ENCODE results near the gene JAM3.

Gene JAM3

DNA sequence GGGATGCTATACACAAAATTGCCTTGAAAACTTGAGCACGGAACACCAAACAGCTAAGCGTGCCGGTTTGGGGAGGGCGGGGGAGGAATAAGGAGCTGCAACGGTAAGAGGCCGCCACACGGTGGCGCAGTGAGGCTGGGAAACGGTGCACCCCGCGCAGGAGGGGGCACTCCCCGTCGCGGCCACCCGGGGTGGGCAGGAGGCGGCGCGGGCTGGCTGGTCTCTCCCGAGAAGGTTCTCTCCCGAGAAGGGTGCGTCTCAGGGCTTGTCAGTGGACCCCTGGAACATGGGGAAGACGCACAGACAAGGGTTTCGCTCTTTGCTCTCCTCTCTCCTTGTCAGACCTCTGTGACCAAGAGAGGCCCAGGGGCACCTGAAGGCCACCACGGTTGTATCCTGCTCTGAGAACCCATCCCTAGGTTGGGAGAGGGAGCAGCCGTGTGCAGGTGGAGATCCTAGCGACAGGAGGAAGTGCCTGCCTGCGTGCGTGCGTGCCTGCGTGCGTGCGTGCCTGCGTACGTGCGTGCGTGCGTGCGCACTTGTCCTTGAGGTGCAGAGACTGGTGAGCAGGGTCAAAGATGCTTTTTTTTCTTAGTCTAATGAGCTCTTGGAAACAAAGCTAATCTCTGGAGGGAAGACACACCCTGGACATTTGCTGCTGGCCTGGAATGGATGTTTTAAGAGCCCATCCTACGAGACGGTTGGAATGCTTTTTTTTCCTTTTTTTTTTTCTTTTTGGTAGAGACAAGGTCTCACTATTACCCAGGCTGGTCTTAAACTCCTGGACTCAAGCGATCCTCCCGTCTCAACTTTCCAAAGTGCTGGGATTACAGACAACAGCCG lies 18.1 kb upstream of the JAM3 start:
- intact Hi-C loops (cut with DNase I): loop anchor here (1.0 to 2.0 kb wide), 2 partner anchors 20 to 90 kb away; no protein-coding TSS in a partner anchor
- DNase-seq: peak; percentile 49 to 94 (median 85)

- DNase-seq: peak in 2 of 42 donors; percentile 12 to 29
- intact Hi-C loops (cut with DNase I): no loop called here
These were observed 16.4 kb upstream of the JAM3 start for GRCh38 chr11:134052395-134052987.

- DNase-seq: peak in 7 of 42 donors; percentile 14 to 46 (median 33)
- intact Hi-C loops (cut with DNase I): no loop called here
These were observed 15.6 kb upstream of the JAM3 start for GRCh38 chr11:134052988-134053945.

GRCh38 chr11:134055029-134055428 lies 13.8 kb upstream of the JAM3 start:
- intact Hi-C loops (cut with DNase I): no loop called here
- peak in 2 of 42 donors; percentile 9 to 14 for DNase-seq

DNA sequence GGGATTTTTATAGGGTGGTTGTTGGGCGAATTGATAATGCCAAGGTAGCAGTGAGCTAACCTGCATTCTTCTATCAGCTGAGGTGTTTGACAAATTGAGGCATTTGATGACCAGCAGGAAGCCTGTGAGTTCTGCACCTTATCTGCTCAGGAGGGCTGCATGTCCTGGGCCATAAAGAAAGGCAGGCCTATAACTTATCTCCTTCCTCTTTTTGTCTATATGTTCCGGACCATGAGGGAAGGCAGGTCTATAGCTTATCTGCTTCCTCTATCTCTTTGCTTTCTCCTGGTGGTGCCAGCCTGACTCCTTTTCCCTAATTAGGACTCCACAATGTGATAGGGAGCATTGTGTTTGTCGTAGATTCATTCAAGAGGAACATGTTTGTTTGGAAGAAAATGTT lies 8.6 kb upstream of the JAM3 start:
- intact Hi-C loops (cut with DNase I): no loop called here
- DNase-seq: peak in 1 of 42 donors; percentile 25

DNA sequence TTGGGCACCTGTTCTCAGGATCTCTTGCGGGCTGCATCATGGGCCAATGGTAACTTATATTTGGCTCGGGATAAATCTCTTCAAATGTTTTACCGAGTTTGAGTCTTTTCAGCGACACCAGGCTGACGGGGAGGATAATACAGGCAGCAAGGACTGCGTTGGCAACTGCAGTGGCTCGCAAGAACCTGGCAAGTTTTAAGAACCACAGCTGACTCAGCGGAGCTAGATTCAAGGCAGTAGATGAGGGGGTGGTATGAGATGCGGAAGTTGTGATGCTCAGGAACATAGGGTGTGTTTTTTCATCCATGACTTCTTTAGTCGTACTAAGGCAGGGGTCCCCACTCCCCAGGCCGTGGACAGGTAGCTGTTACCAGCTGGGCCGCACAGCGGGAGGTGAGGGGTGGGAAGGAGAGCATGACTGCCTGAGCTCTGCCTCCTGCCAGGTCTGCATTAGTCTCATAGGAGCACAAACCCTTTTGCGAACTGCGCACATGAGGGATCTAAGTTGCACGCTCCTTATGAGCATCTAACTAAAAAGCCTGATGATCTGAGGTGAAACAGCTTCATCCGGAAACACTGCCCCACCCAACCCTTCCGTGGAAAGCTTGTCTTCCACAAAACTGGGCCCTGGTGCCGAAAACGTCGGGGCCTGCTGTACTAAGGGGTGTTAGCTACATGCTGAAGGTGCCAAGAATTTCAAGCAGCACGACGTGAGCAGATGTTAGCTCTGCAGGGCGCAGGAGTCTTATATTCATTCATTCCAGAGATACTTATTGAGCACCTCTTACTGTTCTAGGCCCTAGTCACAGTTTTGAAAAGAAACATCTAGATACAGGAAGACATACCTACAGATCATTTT lies 6.4 kb upstream of the JAM3 start:
- intact Hi-C loops (cut with DNase I): no loop called here
- peak in 16 of 42 donors; percentile 40 to 81 (median 66) for DNase-seq

- peak in 1 of 42 donors; percentile 24 for DNase-seq
- intact Hi-C loops (cut with DNase I): no loop called here
These were observed 5.8 kb upstream of the JAM3 start for GRCh38 chr11:134063124-134063495.

DNA sequence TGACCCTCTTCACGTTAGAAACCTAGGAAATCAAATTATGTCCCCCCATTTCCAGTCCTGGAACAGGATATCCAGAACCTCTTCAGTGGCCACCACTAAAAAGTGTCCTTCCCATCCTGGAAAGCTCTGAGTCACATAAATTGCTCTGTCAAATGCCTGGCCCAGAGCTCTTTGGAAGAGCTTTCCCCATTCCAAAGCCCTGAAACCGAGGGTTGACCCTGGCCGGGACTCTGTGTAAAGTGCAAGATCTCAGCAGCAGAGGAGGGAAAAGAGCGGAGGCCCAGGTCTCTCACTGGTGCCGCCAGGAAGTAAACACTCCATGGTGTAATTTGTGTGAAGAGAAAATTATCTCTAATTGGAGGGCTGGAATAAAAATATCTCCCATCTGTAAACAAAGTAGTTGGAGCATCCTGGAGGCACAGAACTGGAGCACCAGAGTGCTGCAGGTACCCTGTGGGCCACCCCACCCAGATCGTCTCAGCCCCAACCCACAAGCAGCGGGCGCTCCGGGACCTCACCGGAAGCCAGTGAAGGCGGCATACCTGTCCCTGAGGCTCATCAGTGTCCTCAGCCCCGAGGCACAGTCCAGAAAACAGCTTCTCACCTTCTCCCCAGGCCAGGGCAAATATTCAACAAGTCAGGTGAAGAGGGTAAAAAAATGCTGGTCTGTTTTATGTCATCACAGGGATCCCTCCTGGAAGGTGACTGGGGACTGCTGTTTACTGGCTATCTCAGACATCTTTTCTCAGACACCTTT lies 4.7 kb upstream of the JAM3 start:
- no peak for DNase-seq
- intact Hi-C loops (cut with DNase I): no loop called here

DNA sequence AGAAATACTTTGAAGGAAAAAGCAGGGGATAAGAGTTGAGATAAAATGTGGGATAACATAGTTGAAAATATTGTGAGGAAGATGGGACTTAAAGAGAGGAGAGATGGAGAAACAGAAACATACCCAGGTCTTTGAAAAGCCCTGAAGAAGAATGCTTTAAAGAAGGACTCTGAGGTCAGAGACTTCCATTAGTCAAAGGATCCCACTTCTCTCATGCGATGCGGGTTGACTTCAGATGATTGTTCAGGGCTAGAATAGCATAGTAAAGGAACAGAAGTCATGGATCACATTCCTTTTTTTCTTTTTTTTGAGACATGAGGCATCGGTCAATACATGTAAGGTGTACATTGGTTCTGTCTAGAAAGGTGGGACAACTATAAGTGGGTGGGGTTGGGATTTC lies 3.5 kb upstream of the JAM3 start:
- intact Hi-C loops (cut with DNase I): no loop called here
- no peak for DNase-seq

DNA sequence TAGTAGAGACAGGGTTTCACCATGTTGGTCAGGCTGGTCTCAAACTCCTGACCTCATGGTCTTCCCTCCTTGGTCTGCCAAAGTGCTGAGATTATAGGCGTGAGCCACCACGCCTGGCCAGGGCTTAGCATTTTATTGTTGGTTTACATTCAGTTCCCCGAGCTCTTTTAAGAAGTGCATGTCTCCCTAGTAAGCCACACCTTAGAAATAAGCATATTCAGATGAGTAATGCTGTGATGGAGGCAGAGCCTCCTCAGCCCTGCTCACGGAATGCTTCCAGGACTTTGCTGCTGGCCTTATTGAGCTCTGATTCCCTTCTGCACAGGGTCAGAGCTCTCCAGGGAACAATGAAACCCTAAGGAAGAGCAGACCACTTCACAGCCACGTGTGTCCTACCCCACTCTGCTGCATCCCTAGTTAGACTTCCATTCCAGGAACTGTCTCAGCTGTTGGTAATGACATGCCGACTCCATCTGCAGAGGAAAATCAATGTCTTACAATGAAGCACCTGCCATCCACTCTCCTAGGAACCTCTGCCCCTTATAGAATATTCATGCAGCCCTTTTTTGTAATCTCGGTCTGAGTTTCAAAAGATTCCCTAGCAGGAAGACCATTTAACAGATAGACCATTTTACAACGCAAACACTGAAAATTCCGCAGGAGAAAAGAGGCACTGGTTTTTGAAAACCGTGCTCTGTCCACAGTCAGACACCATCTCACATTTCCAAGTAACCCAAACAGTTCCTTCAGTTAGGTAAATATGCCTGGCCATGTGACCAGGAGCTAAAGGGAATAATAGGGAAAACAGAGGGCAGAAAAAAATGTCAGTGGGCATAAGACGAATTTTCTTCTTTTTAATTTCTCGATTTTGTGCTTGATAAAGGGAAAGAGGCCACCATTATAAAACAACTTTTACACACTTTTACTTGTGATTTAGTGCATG lies 1.7 kb upstream of the JAM3 start:
- intact Hi-C loops (cut with DNase I): no loop called here
- peak in 2 of 42 donors; percentile 34 to 43 for DNase-seq

DNA sequence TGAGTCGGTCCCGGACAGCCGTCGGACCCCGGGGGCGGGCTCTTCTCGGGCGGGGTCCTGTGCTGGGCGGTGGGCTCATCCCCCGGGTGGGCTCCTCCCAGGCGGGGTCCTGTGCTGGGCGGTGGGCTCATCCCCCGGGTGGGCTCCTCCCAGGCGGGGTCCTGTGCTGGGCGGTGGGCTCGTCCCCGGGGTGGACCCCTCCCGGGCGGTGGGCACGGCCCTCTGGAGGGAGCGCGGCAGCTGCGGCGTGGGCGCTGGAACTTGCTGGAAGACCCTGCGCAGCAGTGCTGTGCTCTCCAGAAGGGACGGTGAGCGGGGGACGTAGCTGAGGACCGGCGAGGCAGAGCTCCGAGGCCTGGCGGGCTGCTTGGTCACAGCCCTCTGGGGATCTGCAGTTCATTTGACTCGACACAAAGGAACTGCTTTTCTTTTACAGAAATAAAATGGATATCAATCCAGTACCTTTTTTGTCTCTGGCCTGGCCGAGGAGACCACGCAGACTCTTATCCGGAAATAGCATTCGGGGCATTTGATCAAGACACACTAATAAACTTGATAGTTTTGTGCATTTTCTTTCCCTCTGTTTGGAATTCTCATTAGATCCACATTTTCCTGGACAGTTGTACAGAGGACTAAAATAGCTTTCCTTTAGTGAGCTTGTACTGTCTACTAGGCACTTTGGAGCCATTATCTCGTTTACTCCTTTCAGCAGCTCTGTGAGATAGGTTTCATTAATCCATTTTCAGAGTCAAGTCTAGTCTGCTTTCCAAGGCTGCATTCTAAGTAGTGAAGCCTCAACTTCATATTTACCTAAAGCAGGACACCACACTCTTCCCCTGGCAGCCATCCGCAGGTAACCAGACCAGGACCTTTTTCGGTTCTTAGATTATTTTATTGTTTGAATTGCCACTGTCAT lies 812 bp downstream of the JAM3 start:
- DNase-seq: peak in 27 of 42 donors; percentile 36 to 75 (median 52)
- intact Hi-C loops (cut with DNase I): loop anchor here (1.0 to 2.0 kb wide), 2 partner anchors 19 to 55 kb away; no protein-coding TSS in a partner anchor

DNA sequence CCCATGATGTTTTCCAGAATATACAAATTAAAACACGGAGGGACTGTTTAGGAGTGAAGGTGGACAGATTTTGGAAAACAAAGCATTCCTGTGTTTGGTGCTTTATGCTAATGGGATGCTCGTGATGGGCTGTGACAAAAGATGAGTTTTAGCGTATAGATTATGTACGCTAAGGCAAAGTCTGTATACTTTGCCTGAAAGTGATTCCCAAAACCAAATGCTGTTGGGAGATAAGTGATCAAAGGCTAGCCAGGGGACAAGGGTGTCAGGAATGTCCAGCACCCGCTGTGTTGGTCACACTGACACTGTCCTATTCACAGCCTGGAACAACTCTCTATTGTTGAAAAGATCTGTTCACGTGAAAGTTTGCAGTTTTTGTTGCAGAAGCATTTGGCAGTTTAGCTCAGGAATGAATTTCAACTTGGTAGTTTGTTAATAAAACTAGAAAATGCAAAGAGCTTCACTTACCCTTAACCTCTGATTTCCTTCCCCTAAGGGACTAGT lies 1.5 kb downstream of the JAM3 start:
- DNase-seq: peak in 28 of 42 donors; percentile 38 to 81 (median 68)
- intact Hi-C loops (cut with DNase I): loop anchor here (1.0 kb wide), 1 partner anchor 20 kb away; no protein-coding TSS in a partner anchor

DNA sequence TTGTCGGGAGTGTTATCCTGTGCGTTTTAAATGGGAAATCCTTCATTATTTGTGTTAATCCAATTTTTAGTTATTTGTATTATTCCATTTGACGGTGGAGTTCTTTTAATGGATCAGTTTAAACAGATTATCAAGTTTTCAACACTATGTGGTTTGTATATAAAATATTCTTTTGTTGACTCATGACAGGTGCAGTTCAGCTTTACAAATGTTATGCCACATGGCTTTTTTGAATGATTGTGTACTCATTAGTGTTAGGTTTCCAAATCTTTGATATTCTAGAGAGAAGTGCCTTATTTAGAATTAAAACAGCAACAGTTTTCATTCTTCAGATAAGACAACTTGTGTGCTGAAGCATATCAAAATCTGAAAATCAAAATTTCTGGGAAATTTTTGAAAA lies 2.4 kb downstream of the JAM3 start:
- intact Hi-C loops (cut with DNase I): no loop called here
- DNase-seq: no peak

DNA sequence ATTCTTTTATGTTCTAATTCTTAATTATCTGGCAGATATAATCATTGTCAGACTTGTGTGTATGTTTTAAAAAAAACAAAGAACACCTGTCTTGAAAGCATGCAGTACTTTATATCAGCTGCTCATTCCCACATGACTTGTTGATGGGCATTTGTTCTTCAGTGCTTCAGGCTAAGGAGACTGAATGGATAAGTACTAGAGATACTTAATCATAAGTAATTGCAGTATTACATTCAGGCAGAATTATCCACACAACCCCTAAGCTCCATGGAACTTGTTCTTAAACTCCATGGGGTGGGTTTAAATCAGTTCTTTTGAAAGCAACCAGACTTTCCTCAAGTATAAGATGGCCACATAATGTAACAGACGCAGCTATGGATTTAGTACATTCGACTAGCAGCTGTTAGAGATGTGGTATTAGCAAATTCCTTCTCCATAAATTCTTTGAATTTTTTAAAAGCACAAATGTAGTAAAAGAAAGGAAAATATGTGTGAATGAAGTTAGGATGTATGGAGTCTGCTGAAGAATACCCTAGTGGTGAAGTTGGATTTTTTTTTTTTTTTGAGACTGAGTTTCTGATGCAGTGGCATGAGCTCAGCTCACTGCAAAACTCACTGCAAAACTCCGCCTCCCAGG lies 3.0 kb downstream of the JAM3 start:
- no peak for DNase-seq
- intact Hi-C loops (cut with DNase I): no loop called here

DNA sequence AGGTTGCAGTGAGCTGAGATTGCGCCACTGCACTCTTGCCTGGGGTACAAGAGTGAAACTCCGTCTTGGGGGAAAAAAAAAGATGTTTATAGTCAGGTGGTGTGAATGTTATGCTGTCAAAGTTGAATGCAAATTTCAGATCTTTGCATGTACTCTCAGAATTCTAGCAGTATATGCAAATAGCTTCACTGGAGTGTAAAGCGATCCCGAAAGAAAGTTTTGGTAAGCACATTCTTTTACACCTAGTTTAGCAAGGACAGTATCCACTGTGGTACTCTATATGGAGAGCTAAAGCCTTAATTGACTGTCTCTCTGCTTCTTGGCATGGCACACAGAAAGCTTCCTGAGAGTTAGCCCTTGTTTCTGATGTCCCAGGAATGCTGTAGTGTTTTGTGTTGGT lies 4.0 kb downstream of the JAM3 start:
- no peak for DNase-seq
- intact Hi-C loops (cut with DNase I): no loop called here
